Activated CD8-positive, alpha-beta memory T cell treated with anti-CD3 and anti-CD28 coated beads for 36 hours (primary cell): ENCODE measurements around the gene PCDHGB1. TPM values are rescaled to one million over a fixed set of nuclear protein-coding genes. Genes with fewer than 3 reads are reported as not detected.
"Not testable (repeated sequence)": the region's sequence is repeated elsewhere in the genome, so short reads cannot be mapped to it uniquely, and the experiment has no call there.

Experiments used
- CTCF ChIA-PET: fragments of 350-600 bp; sonication (Branson Sonifier 250); formaldehyde crosslinking; loops from one replicate; lab custom pipeline; 2021; ENCODE audit warnings: antibody characterized with exemption; lab: Charles Lee
- POLR2A ChIA-PET: fragments of 350-600 bp; sonication (Branson Sonifier 250); formaldehyde crosslinking; loops from one replicate; lab custom pipeline; 2021; ENCODE audit warnings: antibody characterized with exemption; lab: Charles Lee
- total RNA-seq, 2 experiments: library from RNA; stranded (reverse); gene quantifications; one replicate each; pipeline ENCODE4 v1.2.3, GENCODE V29; 2021

Gene PCDHGB1
- total RNA-seq, 2 experiments from 2014 or later: not detected

GRCh38 chr5:141343242-141343952, 6.5 kb upstream of the PCDHGB1 start, which contains the start of gene PCDHGA3:
TSS of gene PCDHGA3 (plus strand) at chr5:141343829. CDS start at chr5:141344034, 205 bp downstream.
- ChIA-PET POLR2A (no interaction called here), CTCF (interaction anchor here (1.0 to 1.4 kb wide), 3 partner anchors 14 to 23 kb away, joined by 3 to 4 read pairs (median 3); partner anchors contain the start of gene TAF7)

DNA sequence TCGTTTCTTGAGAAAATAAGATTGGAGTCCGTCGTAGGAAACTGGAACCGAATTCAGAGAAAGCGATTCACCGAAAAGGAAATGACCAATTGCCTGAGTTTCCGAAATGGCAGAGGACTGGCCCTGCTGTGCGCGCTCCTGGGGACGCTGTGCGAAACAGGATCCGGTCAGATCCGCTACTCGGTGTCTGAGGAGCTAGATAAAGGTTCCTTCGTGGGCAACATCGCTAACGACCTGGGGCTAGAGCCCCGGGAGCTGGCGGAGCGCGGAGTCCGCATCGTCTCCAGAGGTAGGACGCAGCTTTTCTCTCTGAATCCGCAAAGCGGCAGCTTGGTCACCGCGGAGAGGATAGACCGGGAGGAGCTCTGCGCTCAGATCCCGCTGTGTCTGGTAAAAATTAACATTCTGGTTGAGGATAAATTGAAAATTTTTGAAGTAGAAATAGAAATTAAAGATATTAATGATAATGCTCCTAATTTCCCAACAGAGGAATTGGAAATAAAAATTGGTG, 5.9 kb upstream of the PCDHGB1 start:
- ChIA-PET POLR2A (no interaction called here), CTCF (interaction anchor here (1.0 to 1.4 kb wide), 3 partner anchors 14 to 24 kb away, joined by 3 to 4 read pairs (median 3); partner anchors contain the start of gene TAF7)

DNA sequence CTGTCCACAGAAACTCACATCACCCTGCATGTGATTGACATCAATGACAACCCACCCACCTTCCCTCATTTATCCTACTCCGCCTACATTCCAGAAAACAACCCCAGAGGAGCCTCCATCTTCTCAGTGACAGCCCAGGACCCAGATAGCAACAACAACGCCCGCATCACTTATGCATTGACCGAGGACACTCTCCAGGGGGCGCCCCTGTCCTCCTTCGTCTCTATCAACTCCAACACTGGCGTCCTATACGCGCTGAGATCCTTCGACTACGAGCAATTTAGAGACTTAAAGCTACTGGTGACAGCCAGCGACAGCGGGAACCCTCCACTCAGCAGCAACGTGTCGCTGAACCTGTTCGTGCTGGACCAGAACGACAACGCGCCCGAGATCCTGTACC, 4.6 kb upstream of the PCDHGB1 start:
- ChIA-PET CTCF (no interaction called here), POLR2A (no interaction called here)

DNA sequence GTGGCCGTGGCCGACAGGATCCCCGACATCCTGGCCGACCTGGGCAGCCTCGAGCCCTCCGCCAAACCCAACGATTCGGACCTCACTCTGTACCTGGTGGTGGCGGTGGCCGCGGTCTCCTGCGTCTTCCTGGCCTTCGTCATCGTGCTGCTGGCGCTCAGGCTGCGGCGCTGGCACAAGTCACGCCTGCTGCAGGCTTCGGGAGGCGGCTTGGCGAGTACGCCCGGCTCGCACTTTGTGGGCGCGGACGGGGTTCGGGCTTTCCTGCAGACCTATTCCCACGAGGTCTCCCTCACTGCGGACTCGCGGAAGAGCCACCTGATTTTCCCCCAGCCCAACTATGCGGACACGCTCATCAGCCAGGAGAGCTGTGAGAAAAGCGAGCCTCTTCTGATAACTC, 3.9 kb upstream of the PCDHGB1 start:
- POLR2A ChIA-PET, CTCF ChIA-PET: not testable (repeated sequence)

- ChIA-PET CTCF (interaction anchor here (1.2 kb wide), 1 partner anchor 143 kb away, joined by 4 read pairs; the partner anchor contains the start of gene PCDHB12), POLR2A (no interaction called here)
Measured at GRCh38 chr5:141351591-141351990, 1.7 kb downstream of the PCDHGB1 start.

DNA sequence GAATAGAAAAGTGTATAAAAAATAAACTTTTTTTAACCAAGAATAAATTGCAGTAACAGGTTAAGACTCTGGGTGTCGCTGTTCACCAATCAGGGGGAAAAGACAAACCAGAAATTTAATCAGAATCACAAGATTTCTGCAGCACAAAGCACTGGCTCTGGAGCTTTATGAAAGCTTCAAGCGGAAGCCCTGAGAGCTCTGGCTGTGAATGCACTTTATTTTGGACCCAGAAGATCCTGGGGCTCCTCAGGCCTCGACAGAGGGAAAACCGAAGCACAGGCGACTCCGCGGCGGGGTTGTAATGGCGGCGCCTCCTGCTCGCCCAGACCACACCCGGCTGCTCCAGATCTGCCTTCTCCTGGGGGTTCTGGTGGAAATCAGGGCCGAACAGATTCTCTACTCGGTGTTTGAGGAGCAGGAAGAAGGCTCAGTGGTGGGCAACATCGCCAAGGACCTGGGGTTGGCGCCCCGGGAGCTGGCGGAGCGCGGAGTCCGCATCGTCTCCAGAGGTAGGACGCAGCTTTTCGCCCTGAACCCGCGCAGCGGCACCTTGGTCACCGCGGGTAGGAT, 5.1 kb downstream of the PCDHGB1 start, which contains the start of gene PCDHGA4:
TSS of gene PCDHGA4 (plus strand) at position 122 of the 570 bp plus-strand sequence. CDS start at position 209, 87 bp downstream.
- POLR2A ChIA-PET: no interaction called here

GRCh38 chr5:141355641-141356040, 5.7 kb downstream of the PCDHGB1 start:
- CTCF ChIA-PET: interaction anchor here (0.5 to 0.8 kb wide), 2 partner anchors 8 to 55 kb away, joined by 3 to 4 read pairs; partner anchors contain the start of gene PCDHGA5
- POLR2A ChIA-PET: no interaction called here

More for the DNA sequence above, 5.1 kb downstream of the PCDHGB1 start, which contains the start of gene PCDHGA4:
- CTCF ChIA-PET: interaction anchor here (0.5 to 0.8 kb wide), 2 partner anchors 9 to 56 kb away, joined by 3 to 4 read pairs; partner anchors contain the start of gene PCDHGA5

GRCh38 chr5:141356133-141356532, 6.2 kb downstream of the PCDHGB1 start:
- POLR2A ChIA-PET: no interaction called here
- CTCF ChIA-PET: no interaction called here

DNA sequence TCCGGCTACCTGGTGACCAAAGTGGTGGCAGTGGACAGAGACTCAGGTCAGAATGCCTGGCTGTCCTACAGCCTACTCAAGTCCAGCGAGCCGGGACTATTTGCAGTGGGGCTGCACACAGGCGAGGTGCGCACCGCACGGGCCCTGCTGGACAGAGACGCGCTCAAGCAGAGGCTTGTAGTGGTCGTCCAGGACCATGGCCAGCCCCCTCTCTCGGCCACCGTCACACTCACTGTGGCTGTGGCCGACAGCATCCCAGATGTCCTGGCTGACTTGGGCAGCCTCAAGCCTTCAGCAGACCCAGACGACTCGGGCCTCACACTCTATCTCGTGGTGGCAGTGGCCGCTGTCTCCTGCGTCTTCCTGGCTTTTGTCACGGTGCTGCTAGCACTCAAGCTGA, 7.1 kb downstream of the PCDHGB1 start:
- POLR2A ChIA-PET: no interaction called here
- CTCF ChIA-PET: no interaction called here

DNA sequence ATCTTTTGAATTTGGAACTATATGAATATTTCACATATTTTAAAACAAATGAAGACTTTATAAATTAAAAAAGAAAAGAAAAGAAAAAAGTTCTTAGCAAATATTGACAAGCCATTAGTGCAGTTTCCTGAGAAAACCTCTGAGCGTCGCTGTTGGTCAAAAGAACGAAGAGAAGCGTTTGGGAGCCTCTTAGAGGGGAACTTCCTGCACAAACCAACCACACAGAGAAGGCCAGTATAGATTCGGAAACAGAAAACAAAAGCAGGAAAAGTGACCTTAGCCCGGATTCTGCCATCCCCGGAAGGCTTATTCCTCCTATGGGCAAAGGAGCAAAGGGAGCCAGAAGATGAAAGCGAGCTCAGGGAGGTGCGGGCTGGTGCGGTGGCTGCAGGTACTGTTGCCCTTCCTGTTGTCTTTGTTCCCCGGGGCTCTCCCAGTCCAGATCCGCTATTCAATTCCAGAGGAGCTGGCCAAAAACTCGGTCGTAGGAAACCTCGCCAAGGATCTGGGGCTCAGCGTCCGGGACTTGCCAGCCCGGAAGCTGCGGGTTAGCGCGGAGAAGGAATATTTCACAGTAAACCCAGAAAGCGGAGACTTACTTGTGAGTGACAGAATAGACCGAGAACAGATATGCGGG, 10.0 kb downstream of the PCDHGB1 start, which contains the start of gene PCDHGB2:
TSS of gene PCDHGB2 (plus strand) at position 205 of the 637 bp plus-strand sequence. CDS start at position 347, 142 bp downstream.
- CTCF ChIA-PET: interaction anchor here (1.4 kb wide), 1 partner anchor 204 kb away, joined by 4 read pairs; no protein-coding TSS in a partner anchor
- POLR2A ChIA-PET: no interaction called here

DNA sequence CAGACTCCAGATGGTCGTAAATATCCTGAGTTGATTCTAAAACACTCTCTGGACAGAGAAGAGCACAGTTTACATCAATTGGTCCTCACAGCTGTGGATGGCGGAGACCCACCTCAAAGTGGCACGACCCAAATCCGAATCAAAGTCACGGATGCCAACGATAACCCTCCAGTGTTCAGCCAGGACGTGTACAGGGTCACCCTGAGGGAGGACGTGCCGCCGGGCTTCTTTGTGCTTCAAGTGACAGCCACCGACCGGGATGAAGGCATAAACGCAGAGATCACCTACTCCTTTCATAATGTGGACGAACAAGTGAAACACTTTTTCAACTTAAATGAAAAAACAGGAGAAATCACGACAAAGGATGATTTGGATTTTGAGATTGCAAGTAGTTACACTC, 10.8 kb downstream of the PCDHGB1 start:
- CTCF ChIA-PET: interaction anchor here (1.4 kb wide), 1 partner anchor 203 kb away, joined by 4 read pairs; no protein-coding TSS in a partner anchor
- POLR2A ChIA-PET: no interaction called here

DNA sequence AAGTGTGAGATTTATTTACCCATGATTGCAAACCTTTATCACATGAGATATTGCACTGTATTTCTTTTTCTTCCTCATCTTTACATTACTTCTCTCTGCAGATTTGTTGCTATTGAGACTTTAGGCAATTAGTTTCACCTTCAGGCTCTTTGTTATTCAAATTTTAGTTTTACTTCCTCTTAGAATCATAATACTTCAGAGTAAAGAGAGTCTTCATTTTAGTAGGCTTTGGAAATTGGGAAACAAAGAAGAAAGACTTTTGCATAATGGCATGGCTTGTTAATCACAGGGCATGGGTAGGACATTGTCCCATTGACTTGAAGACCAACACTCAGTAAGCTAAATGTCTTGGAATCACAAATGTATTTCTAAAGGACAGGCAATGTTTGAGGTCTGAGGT, 12.8 kb downstream of the PCDHGB1 start:
- POLR2A ChIA-PET: no interaction called here
- CTCF ChIA-PET: no interaction called here

GRCh38 chr5:141363952-141364660, 14.2 kb downstream of the PCDHGB1 start, which contains the start of gene PCDHGA5:
TSS of gene PCDHGA5 (plus strand) at chr5:141364162. CDS start at chr5:141364331, 169 bp downstream.
- CTCF ChIA-PET: interaction anchor here (1.0 kb wide), 1 partner anchor 9 kb away, joined by 3 read pairs; no protein-coding TSS in a partner anchor
- POLR2A ChIA-PET: no interaction called here

DNA sequence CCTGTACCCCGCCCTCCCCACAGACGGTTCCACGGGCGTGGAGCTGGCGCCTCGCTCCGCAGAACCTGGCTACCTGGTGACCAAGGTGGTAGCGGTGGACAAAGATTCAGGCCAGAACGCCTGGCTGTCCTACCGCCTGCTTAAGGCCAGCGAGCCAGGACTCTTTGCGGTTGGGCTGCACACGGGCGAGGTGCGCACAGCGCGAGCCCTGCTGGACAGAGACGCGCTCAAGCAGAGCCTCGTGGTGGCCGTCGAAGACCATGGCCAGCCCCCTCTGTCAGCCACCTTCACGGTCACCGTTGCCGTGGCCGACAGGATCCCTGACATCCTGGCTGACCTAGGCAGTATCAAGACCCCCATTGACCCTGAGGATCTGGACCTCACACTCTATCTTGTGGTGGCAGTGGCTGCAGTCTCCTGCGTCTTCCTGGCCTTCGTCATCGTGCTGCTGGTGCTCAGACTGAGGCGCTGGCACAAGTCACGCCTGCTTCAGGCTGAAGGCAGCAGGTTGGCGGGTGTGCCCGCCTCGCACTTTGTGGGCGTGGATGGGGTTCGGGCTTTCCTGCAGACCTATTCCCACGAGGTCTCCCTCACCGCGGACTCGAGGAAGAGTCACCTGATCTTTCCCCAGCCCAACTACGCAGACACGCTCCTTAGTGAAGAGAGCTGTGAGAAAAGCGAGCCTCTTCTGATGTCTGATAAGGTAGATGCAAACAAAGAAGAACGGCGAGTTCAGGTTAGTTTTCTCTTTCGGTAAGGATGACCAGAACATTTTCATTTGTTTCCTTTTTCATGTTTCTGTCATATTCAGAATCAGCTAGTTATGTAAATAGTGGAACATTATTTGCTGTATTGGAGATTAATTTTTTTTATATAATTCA, 16.4 kb downstream of the PCDHGB1 start:
- ChIA-PET POLR2A (no interaction called here), CTCF (no interaction called here)

DNA sequence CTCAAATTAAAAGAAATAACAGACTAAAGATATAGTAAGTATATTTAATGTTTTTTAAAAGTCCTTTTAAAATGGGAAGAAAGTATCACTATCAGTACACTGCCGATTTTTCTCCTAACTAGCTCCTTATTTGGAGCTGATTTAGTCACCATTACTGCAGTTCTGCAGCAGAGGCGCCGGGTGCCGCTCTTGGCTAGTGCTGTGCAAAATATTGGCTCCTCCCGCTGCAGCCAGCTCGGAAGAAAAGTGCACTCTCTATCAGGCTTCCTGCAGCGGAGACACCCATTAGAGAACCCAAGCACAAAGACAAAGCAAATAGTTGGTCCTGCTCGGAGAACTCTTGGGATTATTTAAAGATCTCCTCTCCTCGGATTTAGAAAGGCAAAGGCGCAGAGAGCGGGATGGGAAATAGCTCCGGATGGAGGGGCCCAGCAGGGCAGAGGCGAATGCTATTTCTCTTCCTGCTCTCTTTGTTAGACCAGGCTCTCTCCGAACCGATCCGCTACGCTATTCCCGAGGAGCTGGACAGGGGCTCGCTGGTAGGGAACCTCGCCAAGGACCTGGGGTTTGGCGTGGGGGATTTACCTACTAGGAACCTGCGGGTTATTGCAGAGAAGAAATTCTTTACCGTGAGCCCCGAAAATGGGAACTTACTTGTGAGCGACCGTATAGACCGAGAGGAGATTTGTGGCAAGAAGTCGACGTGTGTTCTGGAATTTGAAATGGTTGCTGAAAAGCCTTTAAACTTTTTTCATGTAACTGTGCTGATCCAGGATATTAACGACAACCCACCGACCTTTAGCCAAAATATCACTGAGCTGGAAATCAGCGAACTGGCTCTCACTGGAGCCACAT, 20.3 kb downstream of the PCDHGB1 start, which contains the start of gene PCDHGB3:
TSS of gene PCDHGB3 (plus strand) at position 249 of the 855 bp plus-strand sequence. CDS start at position 402, 153 bp downstream.
- ChIA-PET CTCF (interaction anchor here (1.0 to 1.1 kb wide), 2 partner anchors 50 to 188 kb away, joined by 3 read pairs; no protein-coding TSS in a partner anchor), POLR2A (no interaction called here)
